Esophagus squamous epithelium (tissue), 4 donors: ENCODE results near the gene DNAH14.

ENCODE experiments used
- CTCF ChIP-seq, 6 experiments: fragments of 450-650 bp in 4 of 6; fragments of 200-600 bp in 2 of 6; sonication (generic) in 2 of 6; IDR thresholded peaks; one replicate each; pipeline ENCODE4 v1.5.1; 2016 to 2019; ENCODE audit warnings: antibody characterized with exemption in 6 of 6, mild to moderate bottlenecking in 4 of 6, moderate library complexity in 4 of 6
- POLR2A ChIP-seq, 4 donors: fragments of 450-650 bp; IDR thresholded peaks; one replicate each; pipeline ENCODE4 v1.6.1; 2017; ENCODE audit warnings: antibody characterized with exemption in 4 of 4, mild to moderate bottlenecking in 4 of 4, moderate library complexity in 3 of 4

- TF ChIP-seq POLR2A (IDR thresholded peaks at IDR 0.05) (no peak), CTCF (IDR thresholded peaks at IDR 0.05) (no peak)
Observed at GRCh38 chr1:224989615-224990014, 60.1 kb downstream of the DNAH14 start.
